PC-3 (cell line): ENCODE measurements around the gene ABHD2.

Experiments
- CTCF ChIP-seq: fragments of 300-600 bp; sonication (generic); conservative IDR thresholded peaks from 2 replicates; pipeline ENCODE4 v1.5.1; 2017; ENCODE audit warnings: antibody characterized with exemption, low read depth, mild to moderate bottlenecking, low read length
- EZH2 ChIP-seq: fragments of 300-600 bp; sonication (generic); IDR thresholded peaks from one replicate; pipeline ENCODE4 v1.6.1; 2017; ENCODE audit warnings: antibody characterized with exemption, mild to moderate bottlenecking, low read length; ENCODE audit not compliant: unreplicated experiment

- TF ChIP-seq CTCF = no peak
- TF ChIP-seq EZH2 = no peak
Measured at GRCh38 chr15:89203705-89204273, 115.5 kb downstream of the ABHD2 start.
